K562 (cell line): Measurements from ENCODE around the gene EFCAB10. TPM values are rescaled to one million over a fixed set of nuclear protein-coding genes. Genes with fewer than 3 reads are reported as not detected.

Source experiments
- ATAC-seq: fragments of 200-7000 bp; cut with Tn5 transposase; 3 replicates; pipeline ENCODE4 v1.9.1; 2020; ENCODE audit warnings: moderate library complexity
- BruUV-seq: library from RNA; stranded (reverse); fragments of 400-500 nt; replicated peaks from 2 replicates; lab custom pipeline; 2021; lab: Mats Ljungman, UMichigan
- CTCF ChIA-PET: fragments of 300-600 bp; formaldehyde crosslinking; extraction: SDS; loops from one replicate; lab custom pipeline; 2021; ENCODE audit warnings: low intra/inter-chr PET ratio; lab: Yijun Ruan, JAX
- POLR2A ChIA-PET: fragments of 300-600, 350-650 bp; sonication (Branson Sonifier 250); formaldehyde crosslinking; extraction: SDS; loops from one replicate; lab custom pipeline; 2021; ENCODE audit warnings: antibody characterized with exemption, inconsistent platforms; lab: Yijun Ruan, JAX
- DNase-seq, 4 experiments: peaks; one replicate each; pipeline versions ENCODE4 v3.0.0 to v3.0.0-alpha.2; 2011 to 2018; ENCODE audit warnings: low spot score in 3 of 4, mixed read lengths in 3 of 4; ENCODE audit errors: extremely low read depth in 1 of 4
- FAIRE-seq: peaks from 2 replicates; lab custom pipeline; 2011; peaks lifted over from hg19 to GRCh38; lab: Jason Lieb, UNC
- H2AFZ ChIP-seq: 2 replicates; pipeline ENCODE4 v1.6.0; 2011; ENCODE audit warnings: low read depth, low read length, control low read depth, inconsistent platforms
- H3K27ac ChIP-seq: fragments of 200-600 bp; 3 replicates; pipeline ENCODE4 v1.8.0; 2011; ENCODE audit warnings: low read depth, mild to moderate bottlenecking, control low read depth, inconsistent platforms, low read length, moderate library complexity, mixed read lengths; ENCODE audit errors: extremely low read depth
- H3K27me3 ChIP-seq, 2 experiments: fragments of 300-600 bp in 1 of 2; 2 replicates in 1 of 2; 3 replicates in 1 of 2; pipeline versions ENCODE4 v1.6.0 to v1.8.0; 2011; ENCODE audit warnings: inconsistent platforms in 2 of 2, low read length in 2 of 2, mild to moderate bottlenecking in 1 of 2, mixed read lengths in 1 of 2, moderate library complexity in 1 of 2; ENCODE audit not compliant: control insufficient read depth in 2 of 2, insufficient read depth in 2 of 2
- H3K36me3 ChIP-seq: fragments of 300-600 bp; 3 replicates; pipeline ENCODE4 v1.8.0; 2011; ENCODE audit warnings: mild to moderate bottlenecking, low read length, inconsistent platforms; ENCODE audit not compliant: control insufficient read depth, insufficient read depth
- H3K4me1 ChIP-seq, 2 experiments: fragments of 200-600 bp in 1 of 2; replicated peaks in 1 of 2; 2 replicates in 1 of 2; 3 replicates in 1 of 2; pipeline versions ENCODE4 v1.5.1 to v1.8.0; 2011; ENCODE audit warnings: inconsistent platforms in 2 of 2, low read length in 2 of 2, mild to moderate bottlenecking in 1 of 2, mixed read lengths in 1 of 2, moderate library complexity in 1 of 2; ENCODE audit not compliant: control insufficient read depth in 2 of 2, insufficient read depth in 2 of 2
- H3K4me2 ChIP-seq: 2 replicates; pipeline ENCODE4 v1.6.1; 2011; ENCODE audit warnings: low read length, control low read depth, inconsistent platforms, mixed read lengths; ENCODE audit not compliant: insufficient read depth
- H3K4me3 ChIP-seq: fragments of 200-600 bp; sonication (generic), shearing (Covaris generic); 2 replicates; pipeline ENCODE4 v1.5.1; 2016; ENCODE audit warnings: control low read depth, inconsistent platforms
- H3K79me2 ChIP-seq: fragments of 200-600 bp; 3 replicates; pipeline ENCODE4 v1.8.0; 2011; ENCODE audit warnings: low read length, inconsistent platforms; ENCODE audit not compliant: control insufficient read depth, insufficient read depth
- H3K9ac ChIP-seq, 2 experiments: 2 replicates each; pipeline versions ENCODE4 v1.6.0 to v1.6.1; 2011; ENCODE audit warnings: low read depth in 2 of 2, low read length in 2 of 2, control low read depth in 1 of 2, inconsistent platforms in 1 of 2, mild to moderate bottlenecking in 1 of 2, mixed read lengths in 1 of 2; ENCODE audit not compliant: insufficient read depth in 1 of 2
- H3K9me1 ChIP-seq: one replicate; pipeline ENCODE4 v1.6.0; 2011; ENCODE audit warnings: inconsistent platforms, mild to moderate bottlenecking, low read length, moderate library complexity; ENCODE audit not compliant: control insufficient read depth, insufficient read depth
- H3K9me3 ChIP-seq: replicated peaks from 2 replicates; pipeline ENCODE4 v1.5.1; 2011; ENCODE audit warnings: low read depth, low read length, inconsistent platforms; ENCODE audit not compliant: control insufficient read depth, insufficient read depth
- H4K20me1 ChIP-seq: replicated peaks from 2 replicates; pipeline ENCODE4 v1.6.1; 2011; ENCODE audit warnings: low read length, inconsistent platforms, mixed read lengths; ENCODE audit not compliant: control insufficient read depth, insufficient read depth
- BACH1 ChIP-seq: fragments of 200-800 bp; sonication (Bioruptor generic); IDR thresholded peaks from 2 replicates; pipeline ENCODE4 v1.6.1; 2016; ENCODE audit warnings: missing genetic modification characterization, missing compliant biosample characterization
- KLF1 ChIP-seq: fragments of 450-650 bp; IDR thresholded peaks from 2 replicates; pipeline ENCODE4 v1.6.1; 2016; ENCODE audit warnings: missing genetic modification characterization, missing compliant biosample characterization
- RBM34 ChIP-seq: fragments of 200-400 bp; formaldehyde crosslinking; IDR thresholded peaks from 2 replicates; pipeline ENCODE4 v1.6.1; 2018; ENCODE audit warnings: low read length, borderline replicate concordance; ENCODE audit not compliant: insufficient read depth
- THRAP3 ChIP-seq: fragments of 450-650 bp; IDR thresholded peaks from 2 replicates; pipeline ENCODE4 v1.6.1; 2016; ENCODE audit warnings: mild to moderate bottlenecking, inconsistent platforms, borderline replicate concordance
- ZNF253 ChIP-seq: fragments of 250-450 bp; sonication (Bioruptor Pico); conservative IDR thresholded peaks from 2 replicates; pipeline ENCODE4 v1.6.1; 2021; ENCODE audit warnings: mild to moderate bottlenecking
- WGBS: fragments of 100-300 bp; shearing (Covaris generic); methylation state at CpG from one replicate; pipeline ENCODE4 v1.1.6; 2016; ENCODE audit warnings: low coverage, mixed read lengths; ENCODE audit not compliant: insufficient coverage; ENCODE audit errors: missing lambda C conversion rate; 5-methylcytosine and 5-hydroxymethylcytosine counted together
- in situ Hi-C: fragments of 300-500 bp; cut with MboI; formaldehyde crosslinking; loops from 4 replicates; pipeline ENCODE4 v1.15.0; 2018; ENCODE audit warnings: inconsistent platforms, mixed read lengths
- intact Hi-C: fragments of 100-400 bp; cut with micrococcal nuclease; formaldehyde crosslinking; loops from 2 replicates; pipeline ENCODE4 v1.14.2; 2022
- polyA plus RNA-seq, 8 experiments: library from polyadenylated mRNA; depleted of rRNA in 4 of 8; stranded (reverse) in 5 of 8; unstranded in 3 of 8; fragments of >200 nt; fragmentation: Nextera tagmentation in 2 of 8; fragmentation: Illumina TruSeq in 1 of 8; extraction: Ambion mirVana in 2 of 8; extraction: Trizol in 1 of 8; gene quantifications; 2 replicates each; pipeline versions ENCODE4 v1.2.1 to v1.2.3, GENCODE V29; 2011 to 2014; ENCODE audit warnings: inconsistent platforms in 1 of 8, missing spikeins in 1 of 8
- total RNA-seq, 7 experiments: library from RNA; depleted of rRNA in 6 of 7; stranded (reverse); fragments of >200 nt in 6 of 7; fragmentation: Illumina TruSeq in 2 of 7; extraction: Trizol in 2 of 7; gene quantifications; 2 replicates each; pipeline versions ENCODE4 v1.2.1 to v1.2.3, GENCODE V29; 2011 to 2021; ENCODE audit warnings: low replicate concordance in 1 of 7
- TF ChIP-seq, protein P1 (sequence below): fragments of 200-800 bp; sonication (Bioruptor generic); IDR thresholded peaks from 2 replicates; pipeline ENCODE4 v1.6.1; 2016; ENCODE audit warnings: missing genetic modification characterization, missing compliant biosample characterization

EFCAB10 gene
- total and polyA plus RNA-seq, 9 of the 15 experiments (the other 6 are each of a cell fraction or from before 2014, with no cell fraction given) = 5.0 to 21.4 (median 16.8) TPM

DNA sequence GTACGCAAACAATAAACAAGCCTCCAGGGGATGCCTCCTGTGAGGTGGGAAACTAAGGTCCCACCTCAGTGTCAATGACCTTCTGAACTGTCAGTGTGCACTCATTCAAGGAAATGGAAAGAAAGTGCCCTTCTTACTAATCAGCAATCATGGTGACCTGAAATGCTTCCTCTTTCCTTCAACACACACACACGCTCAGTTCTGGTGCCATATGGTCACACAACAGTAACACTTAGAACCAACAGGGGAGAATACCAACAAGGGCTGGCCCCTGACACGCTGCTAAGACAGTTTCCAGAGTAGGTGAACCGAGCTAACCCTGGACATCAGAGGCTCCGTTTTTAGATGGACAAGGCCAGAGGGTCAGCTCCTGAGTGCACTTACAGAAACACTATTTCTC is 42.1 kb upstream of the EFCAB10 start:
- ATAC-seq (no peak), DNase-seq (no peak), FAIRE-seq (no peak)
- in situ Hi-C loops = no loop called here
- TF ChIP-seq THRAP3 (no peak), ZNF253 (no peak), RBM34 (no peak), KLF1 (no peak), BACH1 (tag) (no peak)
- TF ChIP-seq, protein P1, sequence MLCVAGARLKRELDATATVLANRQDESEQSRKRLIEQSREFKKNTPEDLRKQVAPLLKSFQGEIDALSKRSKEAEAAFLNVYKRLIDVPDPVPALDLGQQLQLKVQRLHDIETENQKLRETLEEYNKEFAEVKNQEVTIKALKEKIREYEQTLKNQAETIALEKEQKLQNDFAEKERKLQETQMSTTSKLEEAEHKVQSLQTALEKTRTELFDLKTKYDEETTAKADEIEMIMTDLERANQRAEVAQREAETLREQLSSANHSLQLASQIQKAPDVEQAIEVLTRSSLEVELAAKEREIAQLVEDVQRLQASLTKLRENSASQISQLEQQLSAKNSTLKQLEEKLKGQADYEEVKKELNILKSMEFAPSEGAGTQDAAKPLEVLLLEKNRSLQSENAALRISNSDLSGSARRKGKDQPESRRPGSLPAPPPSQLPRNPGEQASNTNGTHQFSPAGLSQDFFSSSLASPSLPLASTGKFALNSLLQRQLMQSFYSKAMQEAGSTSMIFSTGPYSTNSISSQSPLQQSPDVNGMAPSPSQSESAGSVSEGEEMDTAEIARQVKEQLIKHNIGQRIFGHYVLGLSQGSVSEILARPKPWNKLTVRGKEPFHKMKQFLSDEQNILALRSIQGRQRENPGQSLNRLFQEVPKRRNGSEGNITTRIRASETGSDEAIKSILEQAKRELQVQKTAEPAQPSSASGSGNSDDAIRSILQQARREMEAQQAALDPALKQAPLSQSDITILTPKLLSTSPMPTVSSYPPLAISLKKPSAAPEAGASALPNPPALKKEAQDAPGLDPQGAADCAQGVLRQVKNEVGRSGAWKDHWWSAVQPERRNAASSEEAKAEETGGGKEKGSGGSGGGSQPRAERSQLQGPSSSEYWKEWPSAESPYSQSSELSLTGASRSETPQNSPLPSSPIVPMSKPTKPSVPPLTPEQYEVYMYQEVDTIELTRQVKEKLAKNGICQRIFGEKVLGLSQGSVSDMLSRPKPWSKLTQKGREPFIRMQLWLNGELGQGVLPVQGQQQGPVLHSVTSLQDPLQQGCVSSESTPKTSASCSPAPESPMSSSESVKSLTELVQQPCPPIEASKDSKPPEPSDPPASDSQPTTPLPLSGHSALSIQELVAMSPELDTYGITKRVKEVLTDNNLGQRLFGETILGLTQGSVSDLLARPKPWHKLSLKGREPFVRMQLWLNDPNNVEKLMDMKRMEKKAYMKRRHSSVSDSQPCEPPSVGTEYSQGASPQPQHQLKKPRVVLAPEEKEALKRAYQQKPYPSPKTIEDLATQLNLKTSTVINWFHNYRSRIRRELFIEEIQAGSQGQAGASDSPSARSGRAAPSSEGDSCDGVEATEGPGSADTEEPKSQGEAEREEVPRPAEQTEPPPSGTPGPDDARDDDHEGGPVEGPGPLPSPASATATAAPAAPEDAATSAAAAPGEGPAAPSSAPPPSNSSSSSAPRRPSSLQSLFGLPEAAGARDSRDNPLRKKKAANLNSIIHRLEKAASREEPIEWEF (CRISPR knock-in tag) = no peak
- H3K9ac ChIP-seq = no peak overlapping the region
- ChIA-PET CTCF (no interaction called here), POLR2A (interaction anchor here (1.0 kb wide), 1 partner anchor 20 kb away, joined by 3 read pairs; no protein-coding TSS in a partner anchor)
- H3K36me3 ChIP-seq = no peaks in the 10 kb centered on the region
- no peak overlapping the region for H2AFZ ChIP-seq
- no peaks in the 10 kb centered on the region for H3K9me3 ChIP-seq
- no peak overlapping the region for H3K4me3 ChIP-seq
- H3K27ac ChIP-seq = no peak overlapping the region
- H3K27me3 ChIP-seq = peaks cover 0 to 20% of the 10 kb centered on the region in 2 experiments; a peak in 1 of 5 replicates
- BruUV-seq = no TSS peak
- H3K4me1 ChIP-seq = no peaks in the 10 kb centered on the region; a peak in 1 of 5 replicates
- no peaks in the 10 kb centered on the region for H3K9me1 ChIP-seq
- no peak overlapping the region for H3K4me2 ChIP-seq
- WGBS = 28% methylated on average over 5 of the region's 5 CpGs
- no peaks in the 10 kb centered on the region for H3K79me2 ChIP-seq
- H4K20me1 ChIP-seq = no peaks in the 10 kb centered on the region
- intact Hi-C loops = no loop called here
